ENCODE data around the gene USP37.

- TF ChIP-seq, protein P1, sequence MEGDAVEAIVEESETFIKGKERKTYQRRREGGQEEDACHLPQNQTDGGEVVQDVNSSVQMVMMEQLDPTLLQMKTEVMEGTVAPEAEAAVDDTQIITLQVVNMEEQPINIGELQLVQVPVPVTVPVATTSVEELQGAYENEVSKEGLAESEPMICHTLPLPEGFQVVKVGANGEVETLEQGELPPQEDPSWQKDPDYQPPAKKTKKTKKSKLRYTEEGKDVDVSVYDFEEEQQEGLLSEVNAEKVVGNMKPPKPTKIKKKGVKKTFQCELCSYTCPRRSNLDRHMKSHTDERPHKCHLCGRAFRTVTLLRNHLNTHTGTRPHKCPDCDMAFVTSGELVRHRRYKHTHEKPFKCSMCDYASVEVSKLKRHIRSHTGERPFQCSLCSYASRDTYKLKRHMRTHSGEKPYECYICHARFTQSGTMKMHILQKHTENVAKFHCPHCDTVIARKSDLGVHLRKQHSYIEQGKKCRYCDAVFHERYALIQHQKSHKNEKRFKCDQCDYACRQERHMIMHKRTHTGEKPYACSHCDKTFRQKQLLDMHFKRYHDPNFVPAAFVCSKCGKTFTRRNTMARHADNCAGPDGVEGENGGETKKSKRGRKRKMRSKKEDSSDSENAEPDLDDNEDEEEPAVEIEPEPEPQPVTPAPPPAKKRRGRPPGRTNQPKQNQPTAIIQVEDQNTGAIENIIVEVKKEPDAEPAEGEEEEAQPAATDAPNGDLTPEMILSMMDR (IDR thresholded peaks at IDR 0.05), result no peak
- no peak for TF ChIP-seq POLR2A (IDR thresholded peaks at IDR 0.05)
Measured at GRCh38 chr2:218474527-218474926, 93.6 kb downstream of the USP37 start.

All from heart left ventricle (tissue), 13 donors.